Measurements from ENCODE around the gene FAAP20.
A peak's percentile ranks its signal among the peaks of the same experiment; 100 is the strongest.

FAAP20 gene

GRCh38 chr1:2215329-2215728 lies 20.8 kb upstream of the FAAP20 start:
- H3K79me1 ChIP-seq (replicated peaks; ENCODE audit: low read length, poor library complexity, severe bottlenecking) = peaks cover 3% of the 10 kb centered on the region
- H3K4me1 ChIP-seq (ENCODE audit: control insufficient read depth, insufficient read depth, low read depth, low read length) = peaks cover 37% of the 10 kb centered on the region
- no peak overlapping the region for H3K4me2 ChIP-seq (ENCODE audit: low read length, poor library complexity, severe bottlenecking)
- H3K36me3 ChIP-seq (ENCODE audit: control insufficient read depth in 1 of 2, insufficient read depth in 2 of 2, low read depth in 1 of 2, low read length in 2 of 2) = no peaks in the 10 kb centered on the region
- H3K4me3 ChIP-seq (ENCODE audit: insufficient read depth in 1 of 2, low read depth in 1 of 2, low read length in 2 of 2) = no peak overlapping the region
- H2BK5ac ChIP-seq (ENCODE audit: low read depth, low read length, poor library complexity, severe bottlenecking) = no peak overlapping the region
- no peak for DNase-seq
- no peak overlapping the region for H3K4ac ChIP-seq (ENCODE audit: low read depth in 1 of 2, low read length in 2 of 2)
- H4K91ac ChIP-seq (ENCODE audit: low read length) = no peak overlapping the region
- H3K14ac ChIP-seq (ENCODE audit: low read length in 2 of 2) = no peak overlapping the region
- H3K9ac ChIP-seq (ENCODE audit: low read length) = no peak overlapping the region
- no peaks in the 10 kb centered on the region for H3K9me3 ChIP-seq (ENCODE audit: control insufficient read depth, low read length)
- no peak overlapping the region for H2AFZ ChIP-seq (ENCODE audit: low read depth, low read length)
- H4K8ac ChIP-seq (ENCODE audit: low read length) = no peak overlapping the region
- 96% methylated on average over 14 of the region's 14 CpGs for WGBS
- no peak overlapping the region for H3K18ac ChIP-seq (ENCODE audit: low read depth in 1 of 2, low read length in 2 of 2)
- no peak overlapping the region for H3K23ac ChIP-seq (ENCODE audit: low read length in 2 of 2)
- H3K27ac ChIP-seq (ENCODE audit: low read length, poor library complexity, severe bottlenecking) = no peak overlapping the region
- peak overlapping the region in 1 of 2 experiments; percentile 23 for H2BK12ac ChIP-seq (ENCODE audit: low read length in 2 of 2)
- no peak overlapping the region for H2AK5ac ChIP-seq (ENCODE audit: low read length, severe bottlenecking)
- no peaks in the 10 kb centered on the region for H3K27me3 ChIP-seq (ENCODE audit: control insufficient read depth in 1 of 2, insufficient read depth in 1 of 2, low read length in 2 of 2)
- no peak overlapping the region for H2BK15ac ChIP-seq (ENCODE audit: low read depth, poor library complexity, severe bottlenecking)
- H2BK120ac ChIP-seq (ENCODE audit: low read depth, low read length) = no peak overlapping the region

- peak overlapping the region in 1 of 2 experiments; percentile 61 for H3K23ac ChIP-seq (ENCODE audit: low read length in 2 of 2)
- H3K4me2 ChIP-seq (ENCODE audit: low read length, poor library complexity, severe bottlenecking) = no peak overlapping the region
- H3K4me1 ChIP-seq (ENCODE audit: control insufficient read depth, insufficient read depth, low read depth, low read length) = peaks cover 43% of the 10 kb centered on the region
- peak overlapping the region; percentile 84 for H2AK5ac ChIP-seq (ENCODE audit: low read length, severe bottlenecking)
- peak overlapping the region in 1 of 2 experiments; percentile 96 for H2BK12ac ChIP-seq (ENCODE audit: low read length in 2 of 2)
- H3K27ac ChIP-seq (ENCODE audit: low read length, poor library complexity, severe bottlenecking) = no peak overlapping the region
- no peak overlapping the region for H2BK5ac ChIP-seq (ENCODE audit: low read depth, low read length, poor library complexity, severe bottlenecking)
- H3K36me3 ChIP-seq (ENCODE audit: control insufficient read depth in 1 of 2, insufficient read depth in 2 of 2, low read depth in 1 of 2, low read length in 2 of 2) = no peaks in the 10 kb centered on the region
- peak overlapping the region; percentile 99 for H3K18ac ChIP-seq (ENCODE audit: low read depth in 1 of 2, low read length in 2 of 2)
- 91% methylated on average over 21 of the region's 21 CpGs for WGBS
- peak overlapping the region; percentile 55 for H2BK120ac ChIP-seq (ENCODE audit: low read depth, low read length)
- peak overlapping the region in 1 of 2 experiments; percentile 98 for H3K14ac ChIP-seq (ENCODE audit: low read length in 2 of 2)
- H3K9me3 ChIP-seq (ENCODE audit: control insufficient read depth, low read length) = no peaks in the 10 kb centered on the region
- peak overlapping the region in 1 of 2 experiments; percentile 68 for H3K4me3 ChIP-seq (ENCODE audit: insufficient read depth in 1 of 2, low read depth in 1 of 2, low read length in 2 of 2)
- H3K4ac ChIP-seq (ENCODE audit: low read depth in 1 of 2, low read length in 2 of 2) = peak overlapping the region; percentile 64 to 99
- H2BK15ac ChIP-seq (ENCODE audit: low read depth, poor library complexity, severe bottlenecking) = peak overlapping the region; percentile 73
- no peak overlapping the region for H2AFZ ChIP-seq (ENCODE audit: low read depth, low read length)
- peaks cover 3% of the 10 kb centered on the region for H3K79me1 ChIP-seq (replicated peaks; ENCODE audit: low read length, poor library complexity, severe bottlenecking)
- no peaks in the 10 kb centered on the region for H3K27me3 ChIP-seq (ENCODE audit: control insufficient read depth in 1 of 2, insufficient read depth in 1 of 2, low read length in 2 of 2)
- no peak for DNase-seq
- peak overlapping the region; percentile 91 for H4K91ac ChIP-seq (ENCODE audit: low read length)
- H4K8ac ChIP-seq (ENCODE audit: low read length) = peak overlapping the region; percentile 74
- H3K9ac ChIP-seq (ENCODE audit: low read length) = peak overlapping the region; percentile 91
These were observed 20.1 kb upstream of the FAAP20 start for GRCh38 chr1:2214541-2215241.

GRCh38 chr1:2213576-2214505 lies 19.3 kb upstream of the FAAP20 start:
- H2BK5ac ChIP-seq (ENCODE audit: low read depth, low read length, poor library complexity, severe bottlenecking) = no peak overlapping the region
- peaks cover 51% of the 10 kb centered on the region for H3K4me1 ChIP-seq (ENCODE audit: control insufficient read depth, insufficient read depth, low read depth, low read length)
- H4K8ac ChIP-seq (ENCODE audit: low read length) = peak overlapping the region; percentile 99
- peak overlapping the region; percentile 99 for H3K18ac ChIP-seq (ENCODE audit: low read depth in 1 of 2, low read length in 2 of 2)
- H3K4me3 ChIP-seq (ENCODE audit: insufficient read depth in 1 of 2, low read depth in 1 of 2, low read length in 2 of 2) = peak overlapping the region in 1 of 2 experiments; percentile 68
- H3K4ac ChIP-seq (ENCODE audit: low read depth in 1 of 2, low read length in 2 of 2) = peak overlapping the region; percentile 98 to 99
- H3K4me2 ChIP-seq (ENCODE audit: low read length, poor library complexity, severe bottlenecking) = no peak overlapping the region
- H3K9ac ChIP-seq (ENCODE audit: low read length) = peak overlapping the region; percentile 91
- peak overlapping the region in 1 of 2 experiments; percentile 98 for H3K14ac ChIP-seq (ENCODE audit: low read length in 2 of 2)
- no peaks in the 10 kb centered on the region for H3K36me3 ChIP-seq (ENCODE audit: control insufficient read depth in 1 of 2, insufficient read depth in 2 of 2, low read depth in 1 of 2, low read length in 2 of 2)
- H4K91ac ChIP-seq (ENCODE audit: low read length) = peak overlapping the region; percentile 99
- peak; percentile 69 for DNase-seq
- H3K27me3 ChIP-seq (ENCODE audit: control insufficient read depth in 1 of 2, insufficient read depth in 1 of 2, low read length in 2 of 2) = no peaks in the 10 kb centered on the region
- peak overlapping the region; percentile 96 for H3K27ac ChIP-seq (ENCODE audit: low read length, poor library complexity, severe bottlenecking)
- WGBS = 77% methylated on average over 31 of the region's 32 CpGs
- peak overlapping the region; percentile 99 for H2BK120ac ChIP-seq (ENCODE audit: low read depth, low read length)
- peak overlapping the region; percentile 84 for H2AK5ac ChIP-seq (ENCODE audit: low read length, severe bottlenecking)
- H2AFZ ChIP-seq (ENCODE audit: low read depth, low read length) = no peak overlapping the region
- peaks cover 4% of the 10 kb centered on the region for H3K79me1 ChIP-seq (replicated peaks; ENCODE audit: low read length, poor library complexity, severe bottlenecking)
- peak overlapping the region; percentile 96 for H2BK15ac ChIP-seq (ENCODE audit: low read depth, poor library complexity, severe bottlenecking)
- H3K23ac ChIP-seq (ENCODE audit: low read length in 2 of 2) = peak overlapping the region in 1 of 2 experiments; percentile 61
- H3K9me3 ChIP-seq (ENCODE audit: control insufficient read depth, low read length) = no peaks in the 10 kb centered on the region
- peak overlapping the region; percentile 9 to 96 for H2BK12ac ChIP-seq (ENCODE audit: low read length in 2 of 2)

Data from mesenchymal stem cell (in vitro differentiated cells and primary cell).